OCI-LY1 (cell line): ENCODE data around the gene CRKL.

Experiments used
- H2AFZ ChIP-seq: fragments of 200-600 bp; sonication (generic), shearing (Covaris generic); 2 replicates; pipeline ENCODE4 v1.6.0; 2014; ENCODE audit warnings: antibody characterized with exemption, mild to moderate bottlenecking, low read length
- H3F3A ChIP-seq: fragments of 200-600 bp; sonication (generic), shearing (Covaris generic); 2 replicates; pipeline ENCODE4 v1.6.0; 2014; ENCODE audit warnings: mild to moderate bottlenecking, antibody characterized with exemption, low read length, moderate library complexity; ENCODE audit not compliant: insufficient read depth
- H3K27ac ChIP-seq: fragments of 200-600 bp; sonication (generic); 2 replicates; pipeline ENCODE4 v1.5.1; 2014; ENCODE audit warnings: low read length, mixed run types, mild to moderate bottlenecking, low read depth; ENCODE audit not compliant: poor library complexity, severe bottlenecking
- H3K27me3 ChIP-seq: fragments of 200-600 bp; sonication (generic); 2 replicates; pipeline ENCODE4 v1.6.0; 2014; ENCODE audit warnings: antibody characterized with exemption, mild to moderate bottlenecking, low read length, moderate library complexity; ENCODE audit not compliant: insufficient read depth
- H3K36me3 ChIP-seq: fragments of 200-600 bp; sonication (generic); 2 replicates; pipeline ENCODE4 v1.6.1; 2014; ENCODE audit warnings: mild to moderate bottlenecking, antibody characterized with exemption, low read length, moderate library complexity, mixed read lengths; ENCODE audit not compliant: insufficient read depth
- H3K4me1 ChIP-seq: fragments of 200-600 bp; sonication (generic); 2 replicates; pipeline ENCODE4 v1.5.1; 2014; ENCODE audit warnings: mild to moderate bottlenecking, low read length, moderate library complexity; ENCODE audit not compliant: insufficient read depth, severe bottlenecking
- H3K4me2 ChIP-seq: fragments of 200-600 bp; sonication (generic), shearing (Covaris generic); 2 replicates; pipeline ENCODE4 v1.6.1; 2014; ENCODE audit warnings: low read length
- H3K4me3 ChIP-seq: fragments of 200-600 bp; sonication (generic); 2 replicates; pipeline ENCODE4 v1.5.1; 2014; ENCODE audit warnings: low read length, low read depth, mild to moderate bottlenecking, mixed read lengths; ENCODE audit not compliant: poor library complexity, severe bottlenecking
- H3K79me2 ChIP-seq: fragments of 200-600 bp; shearing (Covaris generic); 2 replicates; pipeline ENCODE4 v1.6.1; 2016; ENCODE audit warnings: mixed run types, low read length, mixed read lengths; ENCODE audit not compliant: insufficient read depth
- H3K9ac ChIP-seq: fragments of 200-600 bp; sonication (generic), shearing (Covaris generic); 2 replicates; pipeline ENCODE4 v1.6.1; 2014; ENCODE audit warnings: mild to moderate bottlenecking, low read length, mixed read lengths
- H3K9me2 ChIP-seq: fragments of 200-600 bp; sonication (generic), shearing (Covaris generic); 2 replicates; pipeline ENCODE4 v1.6.1; 2014; ENCODE audit warnings: low read depth, mild to moderate bottlenecking, low read length, mixed read lengths
- H3K9me3 ChIP-seq: fragments of 200-600 bp; shearing (Covaris generic); 2 replicates; pipeline ENCODE4 v1.6.1; 2014; ENCODE audit warnings: low read length, mixed read lengths
- H4K20me1 ChIP-seq: fragments of 200-600 bp; sonication (generic), shearing (Covaris generic); 2 replicates; pipeline ENCODE4 v1.6.0; 2016; ENCODE audit warnings: mild to moderate bottlenecking, low read length; ENCODE audit not compliant: insufficient read depth
- EZH2 ChIP-seq: fragments of 200-600 bp; sonication (generic), shearing (Covaris generic); IDR thresholded peaks from 2 replicates; pipeline ENCODE4 v1.8.0; 2017; ENCODE audit warnings: borderline replicate concordance, mixed run types, mild to moderate bottlenecking, antibody characterized with exemption, low read length, moderate library complexity, mixed read lengths
- TF ChIP-seq, protein P1 (sequence below): fragments of 200-600 bp; sonication (generic), shearing (Covaris generic); IDR thresholded peaks from 2 replicates; pipeline ENCODE4 v1.5.1; 2017; ENCODE audit warnings: mild to moderate bottlenecking, antibody characterized with exemption, low read length, moderate library complexity, mixed read lengths

Gene CRKL

GRCh38 chr22:20951932-20952380, 34.7 kb downstream of the CRKL start:
- H3K4me2 ChIP-seq, result no peak overlapping the region
- TF ChIP-seq, protein P1, sequence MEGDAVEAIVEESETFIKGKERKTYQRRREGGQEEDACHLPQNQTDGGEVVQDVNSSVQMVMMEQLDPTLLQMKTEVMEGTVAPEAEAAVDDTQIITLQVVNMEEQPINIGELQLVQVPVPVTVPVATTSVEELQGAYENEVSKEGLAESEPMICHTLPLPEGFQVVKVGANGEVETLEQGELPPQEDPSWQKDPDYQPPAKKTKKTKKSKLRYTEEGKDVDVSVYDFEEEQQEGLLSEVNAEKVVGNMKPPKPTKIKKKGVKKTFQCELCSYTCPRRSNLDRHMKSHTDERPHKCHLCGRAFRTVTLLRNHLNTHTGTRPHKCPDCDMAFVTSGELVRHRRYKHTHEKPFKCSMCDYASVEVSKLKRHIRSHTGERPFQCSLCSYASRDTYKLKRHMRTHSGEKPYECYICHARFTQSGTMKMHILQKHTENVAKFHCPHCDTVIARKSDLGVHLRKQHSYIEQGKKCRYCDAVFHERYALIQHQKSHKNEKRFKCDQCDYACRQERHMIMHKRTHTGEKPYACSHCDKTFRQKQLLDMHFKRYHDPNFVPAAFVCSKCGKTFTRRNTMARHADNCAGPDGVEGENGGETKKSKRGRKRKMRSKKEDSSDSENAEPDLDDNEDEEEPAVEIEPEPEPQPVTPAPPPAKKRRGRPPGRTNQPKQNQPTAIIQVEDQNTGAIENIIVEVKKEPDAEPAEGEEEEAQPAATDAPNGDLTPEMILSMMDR, result peak; percentile 15; the same call in 1 of the 2 replicates
- TF ChIP-seq EZH2, result no peak
- no peaks in the 10 kb centered on the region for H3F3A ChIP-seq
- H3K27me3 ChIP-seq, result no peaks in the 10 kb centered on the region
- H3K27ac ChIP-seq, result no peak overlapping the region
- H2AFZ ChIP-seq, result no peak overlapping the region
- H3K79me2 ChIP-seq, result peaks cover 13% of the 10 kb centered on the region
- no peaks in the 10 kb centered on the region for H3K9me3 ChIP-seq
- no peaks in the 10 kb centered on the region for H3K4me1 ChIP-seq
- peaks cover 5% of the 10 kb centered on the region; the same call in 1 of the 2 replicates for H4K20me1 ChIP-seq
- no peak overlapping the region for H3K9ac ChIP-seq
- no peak overlapping the region for H3K4me3 ChIP-seq
- peaks cover 62% of the 10 kb centered on the region for H3K36me3 ChIP-seq
- no peaks in the 10 kb centered on the region for H3K9me2 ChIP-seq

- 0 out of 2 replicates have a peak, but pooled peaks cover under 1% of the 10 kb centered on the region for H3K27me3 ChIP-seq
- H3K9ac ChIP-seq, result no peak overlapping the region
- TF ChIP-seq, protein P1, result no peak
- TF ChIP-seq EZH2, result no peak
- H3K4me1 ChIP-seq, result no peaks in the 10 kb centered on the region
- no peaks in the 10 kb centered on the region for H3K9me3 ChIP-seq
- H3K27ac ChIP-seq, result no peak overlapping the region
- no peak overlapping the region for H3K4me2 ChIP-seq
- H3K79me2 ChIP-seq, result peaks cover 8% of the 10 kb centered on the region
- peaks cover 5% of the 10 kb centered on the region; the same call in 1 of the 2 replicates for H4K20me1 ChIP-seq
- H2AFZ ChIP-seq, result no peak overlapping the region
- H3K4me3 ChIP-seq, result no peak overlapping the region
- H3K9me2 ChIP-seq, result no peaks in the 10 kb centered on the region
- H3F3A ChIP-seq, result no peaks in the 10 kb centered on the region
- peaks cover 59% of the 10 kb centered on the region for H3K36me3 ChIP-seq
These were observed 35.5 kb downstream of the CRKL start for GRCh38 chr22:20952544-20953341.

DNA sequence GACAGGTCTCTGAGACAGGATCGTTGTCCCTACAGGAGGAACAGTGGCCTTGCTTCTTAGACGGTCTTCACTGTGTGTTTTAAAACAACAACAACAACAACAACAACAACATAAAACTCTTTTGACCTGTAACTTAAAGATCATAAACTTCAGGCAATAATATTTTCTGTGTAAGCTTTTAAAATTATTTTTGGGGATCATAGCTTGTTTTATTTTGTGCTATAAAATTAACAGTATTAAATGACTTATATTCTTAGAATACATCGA, 36.1 kb downstream of the CRKL start:
- H2AFZ ChIP-seq, result no peak overlapping the region
- no peak overlapping the region for H3K27ac ChIP-seq
- TF ChIP-seq, protein P1, result no peak
- TF ChIP-seq EZH2, result no peak
- no peak overlapping the region for H3K9ac ChIP-seq
- no peaks in the 10 kb centered on the region for H3K4me1 ChIP-seq
- no peaks in the 10 kb centered on the region for H3K9me3 ChIP-seq
- peaks cover 5% of the 10 kb centered on the region; the same call in 1 of the 2 replicates for H4K20me1 ChIP-seq
- 0 out of 2 replicates have a peak, but pooled peaks cover 4% of the 10 kb centered on the region for H3K27me3 ChIP-seq
- H3K9me2 ChIP-seq, result no peaks in the 10 kb centered on the region
- H3K36me3 ChIP-seq, result peaks cover 58% of the 10 kb centered on the region
- H3K79me2 ChIP-seq, result peaks cover 3% of the 10 kb centered on the region
- H3F3A ChIP-seq, result no peaks in the 10 kb centered on the region
- no peak overlapping the region for H3K4me3 ChIP-seq
- no peak overlapping the region for H3K4me2 ChIP-seq
